ENCODE data around the gene RNF5. TPM values are rescaled to one million over a fixed set of nuclear protein-coding genes. Genes with fewer than 3 reads are reported as not detected.

RNF5 gene
- total and polyA plus RNA-seq, 2 of the 4 experiments (the other 2 are of a cell fraction) = 18.8 to 41.4 TPM

DNA sequence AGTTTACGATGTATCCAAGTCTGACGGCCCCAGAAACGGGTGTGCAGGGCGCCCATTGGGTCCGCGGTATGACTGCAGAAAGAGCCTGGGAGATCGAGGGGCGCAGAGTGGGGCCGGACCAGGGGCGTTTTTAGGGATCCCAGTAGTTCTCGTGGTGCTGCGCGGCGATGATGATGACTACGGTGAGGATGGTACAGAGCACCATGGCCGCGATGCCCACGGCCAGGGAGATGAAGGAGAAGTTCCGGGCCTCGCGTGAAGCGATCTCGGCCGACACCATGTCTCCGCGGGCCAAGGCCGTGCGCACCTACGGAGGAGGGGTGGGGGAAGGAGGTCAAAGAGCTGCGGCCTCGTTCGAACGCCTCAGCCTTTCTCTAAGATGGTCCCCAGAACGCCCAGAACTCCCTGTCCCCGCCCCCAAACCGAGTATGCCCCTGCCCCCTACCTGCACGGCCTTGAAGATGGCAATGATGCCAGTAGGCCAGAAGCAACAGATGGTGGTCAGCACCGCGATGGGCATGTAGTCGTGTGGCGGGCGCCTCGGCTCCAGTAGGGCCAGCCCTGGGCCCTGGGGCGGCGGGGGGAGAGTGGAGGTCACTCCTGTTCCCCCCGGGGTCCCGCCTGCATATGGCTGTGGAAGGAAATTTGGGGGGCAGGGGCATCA lies 29.0 kb upstream of the RNF5 start (continued):
- TF ChIP-seq POLR2A (IDR thresholded peaks at IDR 0.05; ENCODE audit: low read depth, low read length) (no peak), SMC3 (IDR thresholded peaks at IDR 0.05; ENCODE audit: low read depth, low read length) (no peak), FOS (IDR thresholded peaks at IDR 0.05; ENCODE audit: low read depth, low read length) (no peak), NFE2L2 (IDR thresholded peaks at IDR 0.05; ENCODE audit: low read depth, low read length) (no peak), MAZ (IDR thresholded peaks at IDR 0.05; ENCODE audit: borderline replicate concordance, low read depth, low read length) (no peak)

Data from IMR-90 (cell line).